HG03039 (cell line): ENCODE data around the gene FLNB.

Source experiments
- ATAC-seq: cut with Tn5 transposase; IDR thresholded peaks from one replicate; pipeline ENCODE4 v1.9.1; 2021; ENCODE audit warnings: mild to moderate bottlenecking, moderate library complexity; ENCODE audit not compliant: unreplicated experiment

FLNB gene

GRCh38 chr3:58155838-58156237, 147.6 kb downstream of the FLNB start:
- ATAC-seq = no peak

- no peak for ATAC-seq
These were observed 149.5 kb downstream of the FLNB start for GRCh38 chr3:58157700-58158099.

- ATAC-seq = no peak
These were observed 150.4 kb downstream of the FLNB start for GRCh38 chr3:58158442-58159153.

- no peak for ATAC-seq
These were observed 152.2 kb downstream of the FLNB start for GRCh38 chr3:58160399-58160798.

GRCh38 chr3:58161435-58162398, 153.5 kb downstream of the FLNB start:
- no peak for ATAC-seq

- no peak for ATAC-seq
These were observed 155.0 kb downstream of the FLNB start for GRCh38 chr3:58163234-58163633.

GRCh38 chr3:58164199-58164879, 156.1 kb downstream of the FLNB start:
- no peak for ATAC-seq

GRCh38 chr3:58164906-58165821, 156.9 kb downstream of the FLNB start:
- ATAC-seq = no peak

GRCh38 chr3:58167431-58168351, 159.5 kb downstream of the FLNB start:
- ATAC-seq = no peak

GRCh38 chr3:58168498-58168897, 160.3 kb downstream of the FLNB start:
- ATAC-seq = no peak

- no peak for ATAC-seq
These were observed 161.1 kb downstream of the FLNB start for GRCh38 chr3:58169371-58169770.

GRCh38 chr3:58170376-58170775, 162.2 kb downstream of the FLNB start:
- ATAC-seq = no peak

- no peak for ATAC-seq
These were observed 162.9 kb downstream of the FLNB start for GRCh38 chr3:58171126-58171525.

- ATAC-seq = no peak
These were observed 164.9 kb downstream of the FLNB start for GRCh38 chr3:58173029-58173668.

- ATAC-seq = no peak
These were observed 165.6 kb downstream of the FLNB start for GRCh38 chr3:58173669-58174398.

GRCh38 chr3:58175187-58175436, 166.9 kb downstream of the FLNB start:
- ATAC-seq = no peak

GRCh38 chr3:58175437-58176184, 167.4 kb downstream of the FLNB start:
- ATAC-seq = no peak

GRCh38 chr3:58176185-58176530, 167.9 kb downstream of the FLNB start:
- no peak for ATAC-seq
